ENCODE data around the gene CCDC181.
A peak's percentile ranks its signal among the peaks of the same experiment; 100 is the strongest.

Gene CCDC181

GRCh38 chr1:169395955-169396354 lies 31.3 kb downstream of the CCDC181 start:
- no peak for DNase-seq

GRCh38 chr1:169392406-169392805 lies 34.9 kb downstream of the CCDC181 start:
- no peak for DNase-seq

DNA sequence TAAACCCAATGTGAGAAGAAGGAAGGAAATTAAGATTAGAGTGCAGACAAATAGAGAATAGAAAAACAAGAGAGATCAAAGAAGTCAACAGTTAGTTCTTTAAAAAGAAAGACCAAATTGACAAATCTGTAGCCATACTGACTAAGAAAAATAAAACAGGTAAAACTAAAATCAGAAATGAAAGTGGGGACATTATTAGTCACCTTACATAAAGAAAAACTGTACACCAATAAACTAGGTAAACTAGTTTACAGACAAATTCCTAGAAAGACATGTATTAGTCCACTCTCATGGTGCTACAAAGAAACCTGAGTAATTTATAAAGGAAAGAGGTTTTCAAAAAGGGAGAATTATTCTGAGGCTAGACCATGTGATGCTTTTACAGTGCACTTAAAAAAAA lies 37.0 kb downstream of the CCDC181 start:
- no peak for DNase-seq

- DNase-seq, result no peak
These were observed 39.9 kb downstream of the CCDC181 start for GRCh38 chr1:169387399-169387798.

DNA sequence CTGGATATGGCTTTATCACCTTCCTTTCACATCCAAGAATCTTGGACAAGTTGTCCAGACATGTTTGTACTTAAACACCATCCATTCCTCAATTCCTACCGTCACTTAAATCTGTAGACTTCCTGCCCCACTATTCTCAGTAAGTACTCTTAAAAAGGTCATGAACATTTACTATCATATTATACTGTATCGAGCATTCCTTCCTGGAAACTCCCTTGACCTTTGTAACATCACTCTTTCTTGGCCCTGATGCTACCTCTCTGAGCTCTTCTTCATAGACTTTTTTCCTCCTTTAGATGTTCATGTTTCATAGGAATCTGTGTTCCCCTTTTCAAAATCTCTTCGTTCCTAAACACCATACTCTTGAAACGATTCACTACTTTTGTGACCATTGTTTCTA lies 43.8 kb downstream of the CCDC181 start:
- DNase-seq, result no peak

DNA sequence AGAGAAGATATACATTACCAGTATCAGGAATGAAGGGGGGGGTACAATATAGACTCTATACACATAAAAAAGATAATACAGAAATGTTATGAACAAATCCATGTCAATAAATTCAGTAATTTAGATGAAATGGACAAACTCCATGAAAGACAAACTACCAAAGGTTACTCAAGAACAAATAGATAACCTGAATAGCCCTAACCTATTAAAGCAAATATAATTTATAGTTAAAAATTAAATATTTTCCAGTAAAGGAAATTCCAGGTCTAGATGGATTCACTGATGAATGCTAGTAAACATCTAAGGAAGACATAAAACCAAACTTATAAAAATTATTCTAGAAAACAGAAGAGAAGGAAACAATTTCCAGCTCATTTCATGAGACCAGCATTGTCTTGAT lies 46.1 kb downstream of the CCDC181 start:
- DNase-seq, result no peak

GRCh38 chr1:169371404-169371803 lies 55.9 kb downstream of the CCDC181 start:
- no peak for DNase-seq

- no peak for DNase-seq
These were observed 58.9 kb downstream of the CCDC181 start for GRCh38 chr1:169368406-169368769.

DNA sequence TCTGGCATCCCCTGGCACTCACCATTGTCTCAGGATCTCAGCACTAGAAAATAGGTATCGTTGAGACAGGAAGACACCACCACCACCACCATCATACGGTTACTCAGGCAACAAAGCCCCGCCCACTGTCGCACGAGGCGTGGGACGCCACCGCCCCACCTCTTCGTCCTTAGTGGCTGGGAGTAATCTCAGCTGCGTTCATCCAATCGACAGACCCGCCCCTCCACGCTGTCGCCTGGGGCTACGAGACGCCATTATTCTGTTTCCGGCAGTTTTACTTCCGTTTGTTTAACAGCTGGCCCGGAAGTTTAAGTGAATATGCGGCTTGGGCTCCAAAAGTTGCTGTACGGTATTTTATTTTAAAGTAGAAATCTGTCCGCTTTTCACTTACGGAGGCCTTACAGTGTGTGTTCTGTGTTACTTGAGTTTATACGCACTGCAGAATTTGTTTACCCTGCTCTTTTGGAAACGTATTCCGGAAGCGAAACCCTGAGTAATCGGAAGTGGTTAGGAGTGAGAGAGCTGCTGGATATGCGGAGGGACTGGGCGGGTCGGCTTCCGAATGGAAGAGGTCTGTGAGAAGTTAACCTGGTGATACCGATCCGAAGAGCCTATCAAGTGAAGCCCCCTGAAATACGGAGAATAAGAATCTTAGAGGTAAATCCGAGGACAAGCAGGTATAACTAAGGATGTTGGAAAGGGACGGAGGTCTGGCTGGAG lies 59.4 kb downstream of the CCDC181 start, which contains the start of the genes BLZF1 and NME7:
BLZF1 (plus strand) TSS at position 510 of the 720 bp plus-strand sequence. CDS start 1,328 bp downstream, outside the sequence.
NME7 (minus strand) TSS at position 112 of the 720 bp plus-strand sequence; CDS start at position 25, 87 bp downstream.
- DNase-seq, result peak; percentile 96

- no peak for DNase-seq
These were observed 60.1 kb downstream of the CCDC181 start for GRCh38 chr1:169367096-169367685.

GRCh38 chr1:169364948-169365347 lies 62.3 kb downstream of the CCDC181 start:
- no peak for DNase-seq

GRCh38 chr1:169363046-169363730 lies 64.1 kb downstream of the CCDC181 start:
- no peak for DNase-seq

DNA sequence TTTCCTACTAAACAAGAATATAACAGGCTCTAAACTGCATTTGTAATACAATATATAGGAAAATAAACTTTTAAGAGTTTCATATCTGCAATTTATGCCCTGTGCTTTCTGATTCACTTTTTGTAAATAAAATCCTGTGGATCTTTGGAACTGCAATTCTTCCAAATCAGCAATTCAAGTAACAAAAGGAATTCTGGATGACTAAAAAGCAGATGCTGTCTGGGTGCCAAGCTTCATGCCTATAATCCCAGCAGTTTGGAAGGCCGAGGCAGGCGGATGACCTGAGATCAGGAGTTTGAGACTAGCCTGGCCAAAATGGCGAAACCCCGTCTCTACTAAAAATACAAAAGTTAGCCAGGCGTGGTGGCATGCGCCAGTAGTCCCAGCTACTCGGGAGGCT lies 66.0 kb downstream of the CCDC181 start:
- no peak for DNase-seq

DNA sequence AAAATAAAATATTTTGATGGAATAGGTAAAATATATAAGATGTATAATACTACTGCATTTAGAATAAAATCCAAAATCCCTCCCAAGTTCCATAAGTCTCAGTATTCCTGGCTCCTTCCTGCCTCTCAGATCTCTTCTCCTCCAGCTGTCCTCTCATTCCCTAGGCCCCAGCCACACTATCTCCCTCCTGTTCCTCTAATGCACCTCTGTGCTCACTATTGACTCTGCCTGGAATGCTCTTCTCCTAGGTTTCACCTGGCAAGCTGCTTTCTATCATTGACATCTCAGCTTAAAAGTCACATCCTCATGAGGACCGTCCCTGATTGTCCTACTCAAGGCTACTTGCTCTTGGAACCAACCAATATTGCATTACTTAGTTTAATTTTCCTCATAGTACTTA lies 66.9 kb downstream of the CCDC181 start:
- no peak for DNase-seq

GRCh38 chr1:169348383-169349036 lies 78.8 kb downstream of the CCDC181 start:
- peak; percentile 3 to 27 for DNase-seq

DNA sequence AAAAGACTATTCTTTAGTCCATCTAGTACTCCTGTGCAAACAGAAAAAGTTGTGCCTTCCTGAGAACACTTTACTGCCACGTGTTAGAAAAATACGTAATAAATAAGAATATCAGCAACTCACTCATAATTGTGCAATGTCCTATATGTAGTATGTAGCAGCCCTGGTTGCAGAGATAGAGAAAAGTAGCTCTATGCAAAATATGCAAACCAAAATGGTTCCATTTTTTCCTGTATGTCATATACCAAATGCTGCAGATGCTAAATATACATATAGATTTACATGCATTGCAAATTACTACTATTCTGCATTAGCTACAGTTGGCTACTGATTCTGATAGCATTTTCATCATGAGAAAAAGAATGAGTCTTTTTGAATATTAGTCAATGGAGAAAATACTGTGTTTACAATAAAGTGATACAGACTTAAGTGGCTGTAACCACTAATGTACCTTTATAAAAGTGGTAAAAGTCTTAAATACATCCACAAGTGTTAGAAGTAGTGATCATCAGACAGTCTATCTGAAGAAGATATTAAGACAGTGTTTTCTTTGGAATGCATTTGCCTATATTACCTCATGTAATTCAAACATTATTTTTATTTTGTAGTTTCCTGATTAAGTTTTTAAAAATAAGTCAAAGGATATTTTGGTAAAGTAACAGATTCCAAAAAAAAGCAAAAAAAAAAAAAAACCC lies 79.4 kb downstream of the CCDC181 start:
- no peak for DNase-seq

DNA sequence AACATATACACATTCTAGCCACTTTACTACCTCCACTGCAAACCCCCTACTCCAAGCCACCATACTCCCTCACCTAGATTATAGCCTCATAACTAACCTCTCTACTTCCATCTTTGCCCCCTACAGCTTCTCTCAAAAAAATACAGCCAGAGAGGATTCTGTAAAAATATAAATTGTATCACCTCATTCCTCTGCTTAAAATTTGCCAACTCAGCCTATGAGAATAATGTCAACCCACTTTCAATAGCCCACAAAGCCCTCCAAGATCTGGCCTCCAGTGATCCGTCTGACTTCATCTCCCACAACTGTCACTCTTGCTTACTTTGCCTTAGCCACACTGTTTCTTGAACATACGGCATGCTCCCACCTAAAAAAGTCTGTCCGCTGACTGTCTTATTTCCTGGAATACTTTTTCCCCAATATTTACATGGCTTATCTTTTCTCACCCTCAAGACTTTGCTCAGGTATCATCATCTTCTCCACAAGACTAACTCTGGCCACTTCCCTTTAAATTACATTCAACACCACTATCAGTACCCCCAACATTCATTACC lies 81.2 kb downstream of the CCDC181 start:
- DNase-seq, result no peak

DNA sequence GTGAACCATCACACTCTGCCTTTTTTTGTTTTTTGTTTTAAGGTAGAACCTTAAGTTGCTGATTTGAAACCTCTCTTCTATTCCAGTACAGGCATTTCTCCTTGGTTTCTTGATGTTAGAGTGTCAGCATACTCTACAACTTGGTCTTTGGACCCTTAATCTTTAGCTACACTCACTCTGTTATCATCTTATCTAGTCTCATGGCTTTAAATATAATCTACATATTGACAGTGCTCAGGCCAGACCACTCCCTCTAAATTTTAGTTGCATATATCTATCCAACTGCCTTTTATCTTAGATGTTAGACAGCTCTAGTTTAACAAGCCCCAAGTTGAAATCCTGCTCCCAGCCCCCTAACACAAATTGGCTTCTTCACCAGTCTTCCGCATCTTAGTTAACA lies 81.8 kb downstream of the CCDC181 start:
- DNase-seq, result no peak

Measured in SHP77 (cell line).